HUDEP-2 (cell line): ENCODE measurements around the gene CHST5.
A peak's percentile ranks its signal among the peaks of the same experiment; 100 is the strongest.
"Not testable (repeated sequence)": the region's sequence is repeated elsewhere in the genome, so short reads cannot be mapped to it uniquely, and the experiment has no call there.

Experiments used
- DNase-seq, 76 experiments: peaks; one replicate each; lab custom pipeline; 2025; ENCODE audit not compliant: unreplicated experiment in 76 of 76; lab: John Stamatoyannopoulos, UW

CHST5 gene

DNA sequence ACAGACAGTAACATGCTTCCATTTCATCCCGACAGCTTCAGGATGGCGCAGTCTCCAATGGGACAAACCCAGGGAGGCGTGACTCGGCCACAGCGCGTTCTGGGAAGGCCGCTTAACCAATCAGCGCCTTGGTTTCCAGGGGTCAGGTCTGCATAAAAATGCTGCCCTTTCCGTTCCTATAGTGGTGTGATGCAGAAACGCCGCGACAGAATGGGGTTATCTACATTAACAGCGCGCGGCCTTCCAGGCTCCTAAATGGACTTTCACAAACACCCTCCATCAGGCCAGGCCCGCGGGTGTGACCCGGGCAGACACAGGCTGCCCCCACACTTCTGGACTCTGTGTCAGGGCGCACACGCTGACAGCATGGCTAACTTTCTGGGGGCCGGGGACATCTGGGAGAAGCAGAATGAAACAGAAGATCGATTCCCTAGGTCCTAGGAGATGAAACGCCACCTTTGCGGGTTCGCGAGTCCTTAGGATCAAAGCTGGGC lies 19.4 kb upstream of the CHST5 start:
- DNase-seq = peak in 73 of 76 experiments; percentile 14 to 82 (median 64)

- DNase-seq = no peak
These were observed 17.0 kb upstream of the CHST5 start for GRCh38 chr16:75552951-75553350.

DNA sequence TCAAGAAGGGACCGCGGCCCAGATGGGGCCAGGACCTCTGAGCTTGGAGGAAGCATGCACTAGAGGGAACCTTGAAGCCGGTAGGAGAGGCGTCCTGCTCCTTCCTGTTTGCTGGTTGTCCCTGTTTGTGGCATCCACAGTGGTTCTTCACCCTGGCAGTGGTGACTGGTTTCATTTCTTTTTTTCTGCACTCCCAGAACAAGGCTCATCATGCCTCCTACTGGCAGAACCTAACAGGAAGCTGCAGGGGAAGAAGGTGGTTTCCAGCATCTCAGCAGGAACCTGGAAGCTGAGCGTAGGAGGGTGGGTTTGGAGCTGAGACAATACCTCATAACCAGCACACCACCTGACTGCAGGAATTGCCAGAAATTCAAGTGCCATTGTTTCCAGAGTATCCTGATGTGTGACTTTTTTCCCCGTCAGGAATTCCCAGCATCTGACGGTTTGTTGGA lies 14.3 kb upstream of the CHST5 start:
- peak in 12 of 76 experiments; percentile 1 to 30 (median 8) for DNase-seq

DNA sequence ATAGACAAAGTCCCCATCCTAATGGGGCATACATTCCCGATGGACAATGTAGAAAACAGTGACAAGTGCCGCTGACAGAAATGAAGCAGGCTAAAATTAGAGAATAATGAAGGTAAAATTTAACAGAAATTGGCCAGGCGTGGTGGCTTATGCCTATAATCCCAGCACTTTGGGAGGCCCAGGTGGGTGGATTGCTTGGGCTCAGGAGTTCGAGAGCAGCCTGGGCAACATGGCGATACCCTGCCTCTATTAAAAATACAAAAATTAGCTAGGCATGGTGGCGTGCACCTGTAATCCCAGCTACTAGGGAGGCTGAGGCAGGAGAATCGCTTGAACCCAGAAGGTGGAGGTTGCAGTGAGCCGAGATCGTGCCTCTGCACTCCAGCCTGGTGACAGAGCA lies 12.5 kb upstream of the CHST5 start:
- not testable (repeated sequence) for DNase-seq

GRCh38 chr16:75546293-75546692 lies 10.4 kb upstream of the CHST5 start:
- DNase-seq = no peak

- not testable (repeated sequence) for DNase-seq
These were observed 10.0 kb upstream of the CHST5 start for GRCh38 chr16:75545879-75546278.

GRCh38 chr16:75542462-75542861 lies 6.6 kb upstream of the CHST5 start:
- not testable (repeated sequence) for DNase-seq

DNA sequence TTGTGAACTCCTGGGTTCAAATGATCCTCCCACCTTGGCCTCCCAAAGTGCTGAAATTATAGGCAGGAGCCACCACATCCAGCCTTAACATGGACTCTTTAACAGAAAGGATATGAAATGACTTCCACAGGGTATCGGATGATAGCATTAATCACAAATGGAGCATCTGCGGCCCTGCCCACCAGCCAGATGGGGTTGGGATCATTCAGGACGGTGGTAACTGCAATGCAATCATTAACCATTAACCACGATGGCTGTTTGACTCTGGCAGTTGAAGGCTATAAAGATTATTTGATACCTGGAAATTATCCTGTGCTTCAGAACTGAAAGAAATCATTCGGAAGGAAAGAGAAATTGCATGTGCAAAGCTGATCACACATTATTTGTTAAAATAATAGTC lies 5.3 kb upstream of the CHST5 start:
- no peak for DNase-seq

DNA sequence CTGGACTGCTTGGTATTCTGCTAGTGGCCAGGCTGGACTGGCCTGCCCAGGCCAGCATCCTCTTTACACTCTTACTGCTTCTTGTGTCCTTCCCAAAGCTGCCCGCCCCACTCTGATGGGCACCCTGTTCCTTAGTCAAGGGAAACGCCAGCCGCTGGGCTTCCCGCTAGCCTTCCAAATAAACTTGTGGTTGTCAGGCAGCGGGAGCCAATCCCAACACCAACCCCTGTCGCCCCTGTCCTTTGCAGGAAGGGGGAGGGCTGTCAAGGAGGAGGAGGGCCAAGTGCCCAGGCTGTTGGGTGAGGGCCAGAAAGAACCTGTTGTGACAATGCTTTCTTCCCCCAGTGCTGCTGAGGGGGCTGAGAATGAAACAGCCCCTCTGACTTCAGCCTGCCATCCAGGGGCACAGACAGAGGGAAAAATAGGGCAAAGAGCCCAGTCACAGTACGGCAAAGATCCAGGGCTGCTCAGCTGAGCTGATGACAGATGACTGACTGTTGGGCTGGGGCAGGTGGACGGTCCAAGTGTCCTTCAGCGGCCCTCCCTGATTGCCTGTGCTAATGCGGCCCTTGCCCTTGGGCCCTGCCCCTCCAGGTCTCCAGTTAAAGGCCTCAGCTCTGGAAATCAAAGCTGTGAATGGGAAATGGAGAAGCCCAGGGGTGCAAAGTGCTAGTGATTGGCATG lies 3.1 kb upstream of the CHST5 start:
- not testable (repeated sequence) for DNase-seq

DNA sequence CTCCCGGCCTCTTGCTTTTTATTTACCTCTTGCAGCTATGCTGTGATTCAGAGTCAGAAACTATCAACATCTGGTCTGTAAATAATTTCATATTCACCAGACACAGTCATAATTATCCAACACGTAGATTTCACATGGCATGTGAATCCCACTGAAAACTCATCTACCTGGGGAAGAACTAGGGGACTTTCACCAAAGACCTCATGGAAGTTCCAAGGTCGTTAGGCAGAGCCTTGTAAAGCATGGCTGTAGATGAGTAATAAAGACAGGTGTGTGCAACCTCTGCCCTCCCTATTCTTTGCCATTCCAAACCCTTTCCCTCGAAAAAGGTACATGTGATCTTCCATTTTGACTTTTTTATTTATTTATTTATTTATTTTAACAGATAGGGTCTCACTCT lies 1.9 kb upstream of the CHST5 start:
- DNase-seq = no peak

DNA sequence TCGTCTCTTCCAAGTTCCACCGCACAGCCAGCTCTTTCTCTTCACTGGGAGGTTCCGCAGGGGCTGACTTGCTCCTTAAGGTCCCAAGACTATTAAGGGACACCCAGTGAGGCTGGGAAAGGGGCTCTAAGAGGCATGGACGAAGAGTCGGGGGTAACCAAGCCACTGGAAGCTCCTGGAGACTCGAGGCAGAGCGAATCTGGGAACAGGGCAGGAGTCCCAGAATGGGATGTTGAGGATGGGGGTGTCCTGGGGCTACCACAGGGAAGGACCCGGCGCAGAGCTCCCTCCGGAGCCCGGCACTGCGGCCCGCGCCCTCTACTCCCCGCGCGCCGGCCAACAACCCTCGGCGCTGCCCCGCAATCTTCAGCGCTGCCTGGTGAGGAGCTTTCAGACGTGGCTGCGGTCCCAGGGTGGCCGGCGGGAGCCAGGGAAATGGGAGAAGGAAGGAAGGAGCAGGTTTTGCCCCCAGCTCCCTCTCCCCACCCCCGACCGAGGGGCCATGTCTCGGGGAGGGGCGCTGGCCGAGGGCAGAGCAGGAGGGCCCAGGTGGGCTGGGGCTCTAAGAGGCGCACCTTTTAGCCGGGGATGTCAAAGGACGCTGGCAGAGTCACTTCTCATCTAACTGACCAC lies 581 bp downstream of the CHST5 start:
- DNase-seq = no peak

DNA sequence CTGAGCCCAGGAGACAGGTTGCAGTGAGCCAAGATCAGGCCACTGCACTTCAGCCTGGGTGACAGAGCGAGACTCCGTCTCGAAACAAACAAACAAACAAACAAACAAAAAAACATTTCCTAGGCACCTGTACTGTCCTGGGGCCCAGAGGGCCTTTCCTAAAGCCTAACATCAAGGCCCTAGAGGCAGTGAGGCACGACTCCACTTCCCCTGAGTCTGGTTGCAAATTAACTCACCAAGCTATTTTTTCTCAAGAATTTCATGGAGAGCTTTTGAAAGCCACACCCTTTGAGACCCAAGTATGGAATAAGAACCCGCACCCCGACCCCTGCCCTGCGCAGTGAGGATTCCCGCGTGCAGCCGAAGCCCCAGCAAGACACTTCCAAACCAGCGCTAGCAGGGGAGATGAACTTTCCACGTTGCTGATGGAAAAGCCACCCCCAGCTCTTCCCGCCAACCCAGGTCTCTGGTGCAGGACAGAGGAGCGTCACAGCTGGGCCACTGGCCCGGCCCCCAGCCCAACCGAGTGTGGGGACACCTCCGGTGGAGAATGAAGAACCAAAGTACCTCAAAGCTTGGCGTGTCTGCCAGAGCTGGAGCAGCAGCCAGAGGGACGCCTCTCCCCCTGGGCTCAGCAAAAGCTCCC lies 1.2 kb downstream of the CHST5 start:
- DNase-seq = no peak

- DNase-seq = no peak
These were observed 3.1 kb downstream of the CHST5 start for GRCh38 chr16:75532791-75533190.

DNA sequence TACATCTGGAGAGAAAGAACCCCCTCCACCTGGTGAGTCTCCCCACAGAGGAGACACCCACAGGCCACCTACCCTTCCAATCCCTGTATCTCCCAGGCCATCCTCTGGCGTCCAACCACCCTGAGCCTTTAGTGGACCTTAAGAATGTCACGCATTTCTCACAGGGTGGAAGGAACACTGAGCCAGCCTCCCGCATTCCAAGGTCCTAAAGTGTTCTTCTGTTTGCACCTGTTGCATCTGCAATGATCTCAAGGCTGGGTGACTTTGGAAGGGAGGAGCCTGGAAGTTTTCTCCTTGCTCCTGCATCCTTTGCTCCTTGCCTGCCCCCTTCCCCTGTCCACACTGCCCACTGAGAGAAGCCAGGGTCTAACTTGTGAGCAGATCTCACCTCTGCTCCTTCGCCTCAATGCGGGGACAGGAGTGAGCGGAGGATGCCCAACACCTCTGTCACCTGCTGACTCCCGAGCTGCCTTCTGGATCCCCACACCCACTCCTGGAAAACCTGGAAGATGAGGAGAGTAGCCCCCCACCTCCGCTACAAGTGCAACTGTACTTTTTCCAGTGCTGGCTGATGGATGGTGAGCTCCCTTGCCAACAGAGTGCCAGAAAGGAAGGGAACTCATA lies 3.7 kb downstream of the CHST5 start:
- DNase-seq = no peak

DNA sequence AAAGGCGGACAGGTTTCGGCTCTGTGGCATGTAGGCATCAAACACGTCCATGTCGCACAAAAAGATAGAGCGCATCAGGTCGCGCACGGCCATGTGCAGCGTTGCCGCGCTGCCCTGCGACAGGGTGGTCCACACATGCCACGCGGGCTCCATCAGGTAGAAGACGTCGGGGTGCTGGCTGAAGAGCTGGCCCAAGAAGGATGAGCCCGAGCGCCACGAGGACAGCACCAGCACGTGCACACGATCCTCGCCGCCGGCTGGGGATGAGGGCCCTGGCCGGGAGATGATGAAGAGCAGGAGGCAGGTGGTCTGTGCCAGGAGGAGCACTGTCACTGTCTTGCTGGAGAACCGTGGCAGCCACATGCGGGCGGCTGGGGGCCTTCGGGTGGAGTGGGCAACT lies 5.9 kb downstream of the CHST5 start:
- no peak for DNase-seq

- DNase-seq = no peak
These were observed 6.6 kb downstream of the CHST5 start for GRCh38 chr16:75529056-75529905.

DNA sequence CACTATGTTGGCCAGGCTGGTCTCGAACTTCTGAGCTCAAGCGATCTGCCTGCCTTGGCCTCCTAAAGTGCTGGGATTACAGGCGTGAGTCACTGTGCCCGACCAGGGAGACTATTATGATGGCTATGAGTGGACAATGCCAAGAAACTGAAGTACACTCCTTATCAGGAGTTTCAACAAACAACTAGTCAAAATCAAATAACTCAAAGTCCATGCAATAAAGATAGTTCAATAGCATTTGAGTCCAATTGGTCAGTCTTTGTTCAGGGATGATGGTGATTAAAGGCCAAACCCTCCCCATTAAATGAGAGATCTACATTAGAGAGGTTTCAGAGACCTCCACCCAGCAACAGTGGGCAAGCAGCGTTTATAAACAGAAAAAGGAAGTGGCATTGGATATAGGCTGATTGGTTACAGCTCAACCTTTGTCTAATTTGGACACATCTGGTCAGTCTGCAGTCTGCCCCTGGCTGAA lies 8.0 kb downstream of the CHST5 start:
- no peak for DNase-seq

DNA sequence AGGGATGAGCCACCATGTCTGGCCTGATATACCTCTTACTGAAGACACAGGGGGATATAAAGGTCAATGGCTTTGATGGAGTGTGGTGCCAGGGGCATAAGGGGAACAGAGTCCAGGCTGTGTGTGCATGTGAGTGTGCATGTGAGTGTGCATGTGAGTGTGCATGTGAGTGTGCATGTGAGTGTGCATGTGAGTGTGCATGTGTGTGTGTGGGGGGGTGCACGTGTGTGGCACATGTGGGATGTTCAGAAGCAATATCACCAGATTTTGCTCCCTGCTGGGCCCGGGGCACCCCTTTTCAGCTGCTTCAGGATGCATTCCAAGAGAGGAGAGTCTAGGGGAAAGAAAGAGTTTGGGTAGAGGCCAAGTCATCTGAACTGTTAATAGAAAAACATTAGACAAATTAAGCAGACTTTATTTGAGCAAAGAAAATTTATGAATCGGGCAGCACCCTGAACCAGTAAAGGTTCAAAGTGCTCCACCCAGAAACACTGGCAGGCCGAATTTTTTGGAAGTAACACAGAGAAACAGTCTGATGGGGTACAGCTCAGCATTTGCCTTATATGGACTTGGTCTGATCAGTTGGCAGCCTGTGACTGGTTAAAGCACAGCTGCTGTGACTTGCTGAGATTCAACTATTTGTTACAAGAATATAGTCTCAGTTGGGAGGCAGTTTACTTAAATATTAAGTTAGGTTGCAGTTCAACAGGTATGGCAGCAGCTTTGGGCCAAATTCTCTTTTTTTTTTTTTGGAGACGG lies 9.7 kb downstream of the CHST5 start:
- no peak for DNase-seq

DNA sequence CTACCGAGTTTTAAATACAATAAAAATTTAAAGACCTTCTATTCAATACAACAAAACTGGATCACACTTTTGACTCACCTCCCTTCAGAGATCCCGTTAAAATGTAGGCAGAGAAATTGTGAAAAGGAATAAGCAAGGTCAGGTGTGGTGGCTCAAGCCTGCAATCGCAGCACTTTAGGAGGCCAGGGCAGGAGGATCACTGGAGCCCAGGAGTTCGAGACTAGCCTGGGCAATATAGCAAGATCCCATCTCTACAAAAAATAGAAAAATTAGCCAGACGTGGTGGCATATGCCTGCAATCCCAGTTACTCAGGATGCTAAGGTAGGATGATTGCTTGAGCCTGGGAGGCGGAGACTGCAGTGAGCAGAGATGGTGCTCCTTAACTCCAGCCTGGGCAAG lies 16.7 kb downstream of the CHST5 start:
- no peak for DNase-seq
